Measurements from ENCODE around the gene AQP2.

DNA sequence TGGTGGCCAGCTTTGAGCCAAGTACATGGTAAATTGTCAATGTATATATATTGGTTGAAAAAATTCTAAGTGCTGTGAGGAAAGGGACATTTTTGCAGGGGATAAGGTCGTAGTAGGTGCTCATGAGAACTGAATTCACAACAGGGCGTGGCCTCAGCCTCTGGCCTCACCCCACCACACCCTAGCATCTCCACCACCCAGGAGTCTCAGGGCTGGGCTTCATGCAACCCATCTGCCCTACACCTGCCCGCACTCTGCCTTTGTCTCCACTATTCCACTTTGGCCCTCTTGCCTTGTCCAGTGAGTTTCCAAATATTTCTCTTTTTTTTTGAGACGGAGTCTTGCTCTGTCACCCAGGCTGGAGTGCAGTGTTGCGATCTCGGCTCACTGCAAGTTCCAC is 22.1 kb upstream of the AQP2 start:
- TF ChIP-seq POLR2A (IDR thresholded peaks at IDR 0.05; ENCODE audit: low read length) (no peak), GATA1 (IDR thresholded peaks at IDR 0.05; ENCODE audit: low read depth, low read length) (no peak)

Data from erythroblast (primary cell).